T-cell (primary cell): ENCODE data around the gene PPP2R5E. TPM values are rescaled to one million over a fixed set of nuclear protein-coding genes. Genes with fewer than 3 reads are reported as not detected.

ENCODE experiments used
- ATAC-seq, 4 experiments: fragments of 200-7000 bp in 3 of 4; fragments of 150-1000 bp in 1 of 4; cut with Tn5 transposase; replicated peaks in 1 of 4; 1 replicate in 3 of 4; 2 replicates in 1 of 4; pipeline ENCODE4 v1.10.0; 2021; ENCODE audit warnings: moderate library complexity in 3 of 4, mild to moderate bottlenecking in 2 of 4, moderate number of reproducible peaks in 1 of 4
- CTCF ChIA-PET, 2 donors: fragments of 300-600 bp; sonication (Branson Sonifier 250); formaldehyde crosslinking; loops; one replicate each; lab custom pipeline; 2022; ENCODE audit warnings: antibody characterized with exemption in 2 of 2; lab: Charles Lee
- POLR2A ChIA-PET, 2 donors: fragments of 300-600 bp; sonication (Branson Sonifier 250); formaldehyde crosslinking; loops; one replicate each; lab custom pipeline; 2022; ENCODE audit warnings: antibody characterized with exemption in 2 of 2; lab: Charles Lee
- DNase-seq, 35 experiments: peaks; one replicate each; pipeline versions ENCODE4 v3.0.0 to v3.0.0-alpha.2; 2013 to 2023
- H3K27ac ChIP-seq: one replicate; pipeline ENCODE4 v1.5.1; 2013; ENCODE audit warnings: low read length
- H3K27me3 ChIP-seq, 2 experiments: replicated peaks in 1 of 2; 1 replicate in 1 of 2; 2 replicates in 1 of 2; pipeline versions ENCODE4 v1.6.1 to v1.7.0; 2013; ENCODE audit warnings: low read length in 1 of 2, mixed read lengths in 1 of 2; ENCODE audit not compliant: control insufficient read depth in 2 of 2, insufficient read depth in 2 of 2; ENCODE audit errors: extremely low read depth in 1 of 2
- H3K36me3 ChIP-seq, 2 donors: 1 replicate in 1 of 2; 2 replicates in 1 of 2; pipeline versions ENCODE4 v1.6.1 to v1.7.0; 2013; ENCODE audit warnings: low read length in 1 of 2; ENCODE audit not compliant: control insufficient read depth in 2 of 2, insufficient read depth in 1 of 2; ENCODE audit errors: extremely low read depth in 1 of 2
- H3K4me1 ChIP-seq, 2 experiments: 1 replicate in 1 of 2; 2 replicates in 1 of 2; pipeline versions ENCODE4 v1.6.1 to v1.7.0; 2013; ENCODE audit warnings: low read length in 2 of 2, mixed read lengths in 1 of 2; ENCODE audit not compliant: insufficient read depth in 2 of 2, control insufficient read depth in 1 of 2; ENCODE audit errors: extremely low read depth in 1 of 2
- H3K4me3 ChIP-seq, 2 donors: 1 replicate in 1 of 2; 2 replicates in 1 of 2; pipeline versions ENCODE4 v1.5.1 to v1.7.0; 2013; ENCODE audit warnings: mild to moderate bottlenecking in 2 of 2, low read length in 1 of 2, moderate library complexity in 1 of 2; ENCODE audit not compliant: control insufficient read depth in 1 of 2; ENCODE audit errors: extremely low read depth in 1 of 2
- H3K9me3 ChIP-seq: 2 replicates; pipeline ENCODE4 v1.7.0; 2013
- H3K27ac Mint-ChIP-seq, 2 donors: one replicate each; pipeline ENCODE4 v1.8.0; 2020 to 2021; ENCODE audit warnings: mild to moderate bottlenecking in 2 of 2, mixed read lengths in 2 of 2
- H3K27me3 Mint-ChIP-seq, 2 donors: one replicate each; pipeline ENCODE4 v1.8.0; 2021 to 2022; ENCODE audit warnings: mixed read lengths in 2 of 2
- H3K36me3 Mint-ChIP-seq: one replicate; pipeline ENCODE4 v1.8.0; 2021; ENCODE audit warnings: mixed read lengths
- H3K4me1 Mint-ChIP-seq, 3 donors: one replicate each; pipeline ENCODE4 v1.8.0; 2020 to 2022; ENCODE audit warnings: mixed read lengths in 3 of 3, mild to moderate bottlenecking in 1 of 3
- H3K4me3 Mint-ChIP-seq, 3 donors: one replicate each; pipeline ENCODE4 v1.8.0; 2020 to 2022; ENCODE audit warnings: mild to moderate bottlenecking in 3 of 3, mixed read lengths in 3 of 3, moderate library complexity in 3 of 3
- H3K9me3 Mint-ChIP-seq, 3 donors: one replicate each; pipeline ENCODE4 v1.8.0; 2020 to 2022; ENCODE audit warnings: mixed read lengths in 3 of 3
- WGBS: methylation state at CpG from one replicate; pipeline ENCODE4 v1.1.5; 2013; ENCODE audit warnings: missing lambda C conversion rate; ENCODE audit not compliant: insufficient coverage; 5-methylcytosine and 5-hydroxymethylcytosine counted together
- total RNA-seq, 35 experiments: library from RNA in 6 of 35; stranded (reverse) in 6 of 35; fragments of 120-200 nt in 1 of 35; gene quantifications; one replicate each; pipeline versions ENCODE4 v1.2.1 to v1.2.4 and lab custom pipeline; 2013 to 2026

The PPP2R5E gene
- total RNA-seq, 5 donors from 2014 or later (not counting 1 experiment from before 2014, with no cell fraction given): 35.5 to 45.1 (median 40.6) TPM

DNA sequence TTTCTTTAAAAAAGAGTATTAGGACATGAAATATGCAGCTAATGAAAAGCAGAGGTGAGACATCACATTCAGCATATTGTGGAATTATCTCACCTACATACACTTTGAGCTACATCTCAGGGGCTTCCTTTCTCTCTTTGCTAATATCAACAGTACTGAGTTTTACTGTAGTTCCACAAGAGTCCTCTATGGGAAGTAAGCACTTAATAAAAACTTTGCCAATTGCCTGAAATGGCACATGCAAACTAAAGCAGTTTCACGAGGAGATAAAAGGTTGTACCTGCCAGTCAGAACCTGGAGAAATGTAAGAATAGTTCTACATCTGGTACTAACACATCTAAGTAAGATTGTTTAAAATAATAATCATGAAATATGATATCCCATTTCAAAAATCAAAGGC, 150.9 kb downstream of the PPP2R5E start:
- Histone ChIP-seq H3K27me3 (no peaks in the 10 kb centered on the region), H3K4me1 (no peaks in the 10 kb centered on the region), H3K9me3 (no peaks in the 10 kb centered on the region), H3K27ac (no peak overlapping the region), H3K36me3 (peaks cover 3 to 50% of the 10 kb centered on the region in 2 donors), H3K4me3 (no peak overlapping the region)
- ChIA-PET POLR2A (no interaction called here), CTCF (no interaction called here)
- no peak for DNase-seq
- H3K27me3 Mint-ChIP-seq: no peaks in the 10 kb centered on the region
- ATAC-seq: no peak
- H3K4me3 Mint-ChIP-seq: no peak overlapping the region
- no CpG with 5 or more reads among the region's 1 CpG for WGBS
- peaks cover 52% of the 10 kb centered on the region for H3K36me3 Mint-ChIP-seq
- H3K9me3 Mint-ChIP-seq: no peaks in the 10 kb centered on the region
- H3K4me1 Mint-ChIP-seq: peaks cover 0 to 8% (median 3%) of the 10 kb centered on the region in 3 donors
- no peak overlapping the region for H3K27ac Mint-ChIP-seq

GRCh38 chr14:63388766-63389431, 154.3 kb downstream of the PPP2R5E start:
- Histone ChIP-seq H3K4me1 (peaks cover 0 to 5% of the 10 kb centered on the region in 2 experiments), H3K27ac (no peak overlapping the region), H3K9me3 (no peaks in the 10 kb centered on the region), H3K27me3 (no peaks in the 10 kb centered on the region), H3K36me3 (peaks cover 3 to 55% of the 10 kb centered on the region in 2 donors), H3K4me3 (no peak overlapping the region)
- POLR2A ChIA-PET: interaction anchor here in 1 of 2 donors (0.7 kb wide), 1 partner anchor 20 kb away, joined by 7 read pairs; no protein-coding TSS in a partner anchor
- CTCF ChIA-PET: interaction anchor here (0.6 to 1.8 kb wide), 16 partner anchors 27 to 914 kb away, joined by 3 to 19 read pairs (median 4); partner anchors contain the start of gene PPP2R5E (in 1 of the 2)
- peaks cover 59% of the 10 kb centered on the region for H3K36me3 Mint-ChIP-seq
- WGBS: 100% methylated on average over 3 of the region's 8 CpGs
- H3K27me3 Mint-ChIP-seq: no peaks in the 10 kb centered on the region
- no peaks in the 10 kb centered on the region for H3K9me3 Mint-ChIP-seq
- H3K4me1 Mint-ChIP-seq: peaks cover 5 to 7% (median 6%) of the 10 kb centered on the region in 3 donors
- no peak overlapping the region for H3K4me3 Mint-ChIP-seq
- peak overlapping the region in 1 of 2 donors; percentile 22 for H3K27ac Mint-ChIP-seq
- DNase-seq: peak in 33 of 35 experiments; percentile 5 to 59 (median 33)
- ATAC-seq: peak in 2 of 4 experiments; percentile 44 to 63

- Mint-ChIP-seq H3K4me3 (no peak overlapping the region), H3K36me3 (peaks cover 52% of the 10 kb centered on the region), H3K27ac (no peak overlapping the region), H3K9me3 (no peaks in the 10 kb centered on the region), H3K4me1 (peaks cover 9 to 12% (median 10%) of the 10 kb centered on the region in 3 donors), H3K27me3 (no peaks in the 10 kb centered on the region)
- H3K27ac ChIP-seq: no peak overlapping the region
- CTCF ChIA-PET: interaction anchor here (0.6 to 1.2 kb wide), 4 partner anchors 17 to 926 kb away, joined by 3 to 7 read pairs (median 3); no protein-coding TSS in a partner anchor
- H3K4me3 ChIP-seq: no peak overlapping the region
- ATAC-seq (no peak), DNase-seq (no peak)
- H3K9me3 ChIP-seq: no peaks in the 10 kb centered on the region
- no CpG with 5 or more reads among the region's 5 CpGs for WGBS
- peaks cover 0 to 7% of the 10 kb centered on the region in 2 experiments for H3K4me1 ChIP-seq
- POLR2A ChIA-PET: no interaction called here
- no peaks in the 10 kb centered on the region for H3K27me3 ChIP-seq
- peaks cover 3 to 54% of the 10 kb centered on the region in 2 donors for H3K36me3 ChIP-seq
Observed at GRCh38 chr14:63387711-63388110, 155.5 kb downstream of the PPP2R5E start.

- peaks cover 3 to 60% of the 10 kb centered on the region in 2 donors for H3K36me3 ChIP-seq
- 25% methylated on average over 2 of the region's 4 CpGs for WGBS
- no peaks in the 10 kb centered on the region for H3K27me3 Mint-ChIP-seq
- ChIA-PET POLR2A (no interaction called here), CTCF (no interaction called here)
- no peak overlapping the region for H3K4me3 ChIP-seq
- H3K27ac Mint-ChIP-seq: peak overlapping the region; percentile 70 to 84
- no peak overlapping the region for H3K4me3 Mint-ChIP-seq
- ATAC-seq (peak in 3 of 4 experiments; percentile 41 to 96 (median 75)), DNase-seq (peak in 16 of 35 experiments; percentile 0 to 34 (median 11))
- H3K4me1 ChIP-seq: peaks cover 0 to 7% of the 10 kb centered on the region in 2 experiments
- H3K9me3 Mint-ChIP-seq: no peaks in the 10 kb centered on the region
- H3K27me3 ChIP-seq: no peaks in the 10 kb centered on the region
- H3K27ac ChIP-seq: peak overlapping the region; percentile 30
- H3K4me1 Mint-ChIP-seq: peaks cover 9 to 12% (median 10%) of the 10 kb centered on the region in 3 donors
- H3K36me3 Mint-ChIP-seq: peaks cover 51% of the 10 kb centered on the region
- H3K9me3 ChIP-seq: no peaks in the 10 kb centered on the region
Observed at GRCh38 chr14:63383776-63384367, 159.3 kb downstream of the PPP2R5E start.

DNA sequence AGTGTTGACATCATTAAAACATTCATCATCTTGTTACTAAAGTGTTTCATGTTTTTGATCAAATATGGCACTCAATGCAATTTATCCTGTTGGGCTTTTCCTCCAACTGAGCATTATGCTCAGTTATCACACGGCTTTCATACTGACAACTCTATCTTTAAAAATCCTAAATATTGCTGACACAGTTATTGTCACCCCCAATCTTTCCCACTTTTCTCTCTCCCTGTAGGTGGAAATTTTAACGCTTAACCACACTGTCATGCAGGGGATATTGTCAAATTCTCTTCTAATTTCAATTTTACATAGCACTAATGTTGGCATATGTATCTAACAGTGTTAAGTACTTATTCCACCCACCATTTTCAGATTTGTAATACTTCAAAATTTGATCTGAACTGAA, 164.7 kb downstream of the PPP2R5E start:
- Histone ChIP-seq H3K27ac (no peak overlapping the region), H3K36me3 (peaks cover 0 to 32% of the 10 kb centered on the region in 2 donors), H3K4me1 (no peaks in the 10 kb centered on the region), H3K9me3 (no peaks in the 10 kb centered on the region), H3K4me3 (no peak overlapping the region), H3K27me3 (no peaks in the 10 kb centered on the region)
- ChIA-PET CTCF (no interaction called here), POLR2A (no interaction called here)
- 86% methylated on average over 1 of the region's 2 CpGs for WGBS
- ATAC-seq (no peak), DNase-seq (no peak)
- peaks cover 0 to under 1% (median 0%) of the 10 kb centered on the region in 3 donors for H3K4me1 Mint-ChIP-seq
- H3K9me3 Mint-ChIP-seq: no peaks in the 10 kb centered on the region
- no peak overlapping the region for H3K4me3 Mint-ChIP-seq
- H3K36me3 Mint-ChIP-seq: peaks cover 50% of the 10 kb centered on the region
- no peaks in the 10 kb centered on the region for H3K27me3 Mint-ChIP-seq
- no peak overlapping the region for H3K27ac Mint-ChIP-seq

- CTCF ChIA-PET: no interaction called here
- H3K27ac ChIP-seq: no peak overlapping the region
- POLR2A ChIA-PET: no interaction called here
- no peak for DNase-seq
- Mint-ChIP-seq H3K4me1 (no peaks in the 10 kb centered on the region), H3K27me3 (no peaks in the 10 kb centered on the region), H3K4me3 (no peak overlapping the region), H3K27ac (no peak overlapping the region), H3K9me3 (peaks cover 0 to 11% (median 7%) of the 10 kb centered on the region in 3 donors), H3K36me3 (peaks cover 58% of the 10 kb centered on the region)
- no peak for ATAC-seq
- H3K36me3 ChIP-seq: peaks cover 0 to 13% of the 10 kb centered on the region in 2 donors
- H3K27me3 ChIP-seq: no peaks in the 10 kb centered on the region
- peaks cover 2% of the 10 kb centered on the region for H3K9me3 ChIP-seq
- H3K4me3 ChIP-seq: no peak overlapping the region
- H3K4me1 ChIP-seq: no peaks in the 10 kb centered on the region
- WGBS: no CpG with 5 or more reads among the region's 3 CpGs
Observed at GRCh38 chr14:63375769-63376168, 167.4 kb downstream of the PPP2R5E start.
